HEK293 (cell line): ENCODE measurements around the gene HEPACAM.

ENCODE experiments used
- CTCF ChIA-PET: fragments of 350-600 bp; formaldehyde crosslinking; extraction: SDS; loops from one replicate; lab custom pipeline; 2021; ENCODE audit warnings: antibody characterized with exemption; lab: Yijun Ruan, JAX
- POLR2A ChIA-PET: fragments of 300-600 bp; formaldehyde crosslinking; extraction: SDS; loops from one replicate; lab custom pipeline; 2020; ENCODE audit warnings: antibody characterized with exemption, inconsistent platforms; lab: Yijun Ruan, JAX
- H3K27ac ChIP-seq: fragments of 200-500 bp; sonication (Bioruptor generic); 2 replicates; pipeline ENCODE4 v1.5.1; 2014; ENCODE audit warnings: low read depth, low read length, control low read depth, inconsistent platforms; ENCODE audit errors: extremely low read depth
- H3K36me3 ChIP-seq, 2 experiments: fragments of 200-500 bp in 1 of 2; sonication (Bioruptor generic) in 1 of 2; 1 replicate in 1 of 2; 2 replicates in 1 of 2; pipeline ENCODE4 v1.5.1; 2014 to 2017; ENCODE audit warnings: inconsistent platforms in 2 of 2, low read length in 2 of 2; ENCODE audit not compliant: control insufficient read depth in 2 of 2, insufficient read depth in 1 of 2
- H3K4me1 ChIP-seq: fragments of 200-500 bp; sonication (Bioruptor generic); 2 replicates; pipeline ENCODE4 v1.5.1; 2014; ENCODE audit warnings: mild to moderate bottlenecking, low read length, inconsistent platforms; ENCODE audit not compliant: control insufficient read depth, insufficient read depth
- H3K4me3 ChIP-seq: 2 replicates; pipeline ENCODE4 v1.5.1; 2011; ENCODE audit warnings: low read depth, mild to moderate bottlenecking, control low read depth, low read length, moderate library complexity
- H3K9me3 ChIP-seq: fragments of 200-500 bp; sonication (Bioruptor generic); 2 replicates; pipeline ENCODE4 v1.5.1; 2014; ENCODE audit warnings: low read depth, low read length, inconsistent platforms; ENCODE audit not compliant: control insufficient read depth, insufficient read depth
- IKZF3 ChIP-seq: fragments of 450-650 bp; IDR thresholded peaks from 2 replicates; pipeline ENCODE4 v1.5.0; 2018; ENCODE audit warnings: missing biosample characterization, mild to moderate bottlenecking, missing genetic modification characterization, moderate library complexity
- KLF1 ChIP-seq: fragments of 450-650 bp; formaldehyde crosslinking; IDR thresholded peaks from 2 replicates; pipeline ENCODE4 v1.5.1; 2016; ENCODE audit warnings: missing biosample characterization, missing genetic modification characterization
- PRDM1 ChIP-seq: fragments of 450-650 bp; formaldehyde crosslinking; IDR thresholded peaks from 2 replicates; pipeline ENCODE4; 2016; ENCODE audit warnings: missing biosample characterization, missing genetic modification characterization
- RBAK ChIP-seq: fragments of 450-650 bp; formaldehyde crosslinking; IDR thresholded peaks from 2 replicates; pipeline ENCODE4 v1.5.1; 2016; ENCODE audit warnings: missing biosample characterization, missing genetic modification characterization
- SCRT1 ChIP-seq: fragments of 450-650 bp; formaldehyde crosslinking; IDR thresholded peaks from 2 replicates; pipeline ENCODE4 v1.5.1; 2016; ENCODE audit warnings: missing biosample characterization, missing genetic modification characterization, borderline replicate concordance
- TRIM28 ChIP-seq: IDR thresholded peaks from 2 replicates; pipeline ENCODE4 v1.6.1; 2011; ENCODE audit warnings: low read length, control low read depth, borderline replicate concordance
- ZEB2 ChIP-seq: fragments of 450-650 bp; formaldehyde crosslinking; IDR thresholded peaks from 2 replicates; pipeline ENCODE4 v1.5.1; 2016; ENCODE audit warnings: missing biosample characterization, missing genetic modification characterization
- ZIC2 ChIP-seq: fragments of 450-650 bp; formaldehyde crosslinking; IDR thresholded peaks from 2 replicates; pipeline ENCODE4 v1.5.1; 2016; ENCODE audit warnings: missing biosample characterization, missing genetic modification characterization
- ZNF10 ChIP-seq: fragments of 450-650 bp; formaldehyde crosslinking; IDR thresholded peaks from 2 replicates; pipeline ENCODE4 v1.5.1; 2017; ENCODE audit warnings: missing biosample characterization, missing genetic modification characterization
- ZNF132 ChIP-seq: fragments of 450-650 bp; formaldehyde crosslinking; IDR thresholded peaks from 2 replicates; pipeline ENCODE4 v1.5.1; 2017; ENCODE audit warnings: missing biosample characterization, missing genetic modification characterization, borderline replicate concordance
- ZNF174 ChIP-seq: fragments of 450-650 bp; formaldehyde crosslinking; IDR thresholded peaks from 2 replicates; pipeline ENCODE4 v1.5.0; 2017; ENCODE audit warnings: missing biosample characterization, mild to moderate bottlenecking, missing genetic modification characterization
- ZNF24 ChIP-seq: fragments of 450-650 bp; formaldehyde crosslinking; IDR thresholded peaks from 2 replicates; pipeline ENCODE4 v1.5.1; 2016; ENCODE audit warnings: missing biosample characterization, missing genetic modification characterization
- ZNF248 ChIP-seq: fragments of 450-650 bp; formaldehyde crosslinking; IDR thresholded peaks from 2 replicates; pipeline ENCODE4 v1.5.1; 2017; ENCODE audit warnings: missing biosample characterization, missing genetic modification characterization
- ZNF501 ChIP-seq: fragments of 450-650 bp; formaldehyde crosslinking; IDR thresholded peaks from 2 replicates; pipeline ENCODE4 v1.5.1; 2016; ENCODE audit warnings: missing biosample characterization, missing genetic modification characterization
- ZNF521 ChIP-seq: fragments of 450-650 bp; formaldehyde crosslinking; IDR thresholded peaks from 2 replicates; pipeline ENCODE4 v1.5.1; 2017; ENCODE audit warnings: missing biosample characterization, mild to moderate bottlenecking, missing genetic modification characterization
- ZNF548 ChIP-seq: fragments of 450-650 bp; formaldehyde crosslinking; IDR thresholded peaks from 2 replicates; pipeline ENCODE4 v1.5.1; 2016; ENCODE audit warnings: missing biosample characterization, missing genetic modification characterization
- ZNF560 ChIP-seq: fragments of 450-650 bp; formaldehyde crosslinking; IDR thresholded peaks from 2 replicates; pipeline ENCODE4 v1.5.1; 2017; ENCODE audit warnings: missing biosample characterization, missing genetic modification characterization, borderline replicate concordance
- ZNF610 ChIP-seq: fragments of 450-650 bp; formaldehyde crosslinking; IDR thresholded peaks from 2 replicates; pipeline ENCODE4 v1.5.1; 2016; ENCODE audit warnings: missing biosample characterization, missing genetic modification characterization, borderline replicate concordance
- ZNF654 ChIP-seq: fragments of 450-650 bp; formaldehyde crosslinking; IDR thresholded peaks from 2 replicates; pipeline ENCODE4 v1.5.1; 2016; ENCODE audit warnings: low read depth, missing biosample characterization, missing genetic modification characterization
- ZNF768 ChIP-seq: fragments of 450-650 bp; formaldehyde crosslinking; IDR thresholded peaks from 2 replicates; pipeline ENCODE4 v1.5.1; 2018; ENCODE audit warnings: missing biosample characterization, mild to moderate bottlenecking, missing genetic modification characterization
- ZNF791 ChIP-seq: fragments of 450-650 bp; formaldehyde crosslinking; IDR thresholded peaks from 2 replicates; pipeline ENCODE4 v1.5.1; 2016; ENCODE audit warnings: missing biosample characterization, missing genetic modification characterization
- TF ChIP-seq, protein P1 (sequence below): fragments of 450-650 bp; formaldehyde crosslinking; IDR thresholded peaks from 2 replicates; pipeline ENCODE4 v1.5.1; 2017; ENCODE audit warnings: missing biosample characterization, missing genetic modification characterization
- TF ChIP-seq, protein P2 (sequence below): fragments of 450-650 bp; formaldehyde crosslinking; IDR thresholded peaks from 2 replicates; pipeline ENCODE4 v1.5.1; 2017; ENCODE audit warnings: missing biosample characterization, missing genetic modification characterization
- TF ChIP-seq, protein P3 (sequence below): fragments of 450-650 bp; formaldehyde crosslinking; IDR thresholded peaks from 2 replicates; pipeline ENCODE4 v1.5.1; 2017; ENCODE audit warnings: missing biosample characterization, missing genetic modification characterization
- TF ChIP-seq, protein P4 (sequence below): fragments of 450-650 bp; formaldehyde crosslinking; IDR thresholded peaks from 2 replicates; pipeline ENCODE4 v1.5.1; 2017; ENCODE audit warnings: missing biosample characterization, missing genetic modification characterization
- TF ChIP-seq, protein P5 (sequence below): fragments of 450-650 bp; formaldehyde crosslinking; IDR thresholded peaks from 2 replicates; pipeline ENCODE4 v1.5.1; 2016; ENCODE audit warnings: missing biosample characterization, missing genetic modification characterization

HEPACAM gene

DNA sequence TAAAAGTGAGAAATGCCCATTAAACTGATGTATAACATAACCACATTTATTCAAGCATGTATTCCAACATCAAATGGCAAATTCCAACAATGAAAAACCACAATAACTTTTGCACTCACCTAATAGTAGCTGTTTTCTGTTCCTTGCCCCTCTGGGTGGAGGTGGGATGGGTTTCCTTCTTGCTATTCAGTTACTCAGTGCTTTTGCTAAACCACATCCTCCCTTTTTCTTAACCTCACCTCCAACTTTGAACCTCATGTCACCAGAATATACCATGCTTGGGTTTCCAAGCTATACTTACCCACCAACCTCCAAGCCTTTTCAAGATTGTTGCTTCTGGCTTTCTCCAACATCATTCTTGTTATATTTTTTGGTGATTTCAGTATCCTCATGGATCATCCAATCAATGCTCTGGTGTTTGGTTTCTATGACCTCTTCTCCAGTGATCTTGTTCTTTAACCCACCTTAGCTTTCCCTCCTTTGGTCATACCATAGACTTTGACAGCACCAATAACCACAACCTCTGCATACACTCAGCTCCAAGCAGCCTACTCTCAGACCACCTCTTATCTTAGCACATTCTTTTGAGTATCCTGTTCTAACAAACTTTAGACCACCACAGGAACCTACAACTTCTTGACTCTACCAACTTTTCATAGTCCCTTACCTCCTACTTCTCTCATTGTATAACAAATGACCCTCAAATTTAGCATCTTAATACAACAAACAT, 14.9 kb upstream of the HEPACAM start:
- H3K4me1 ChIP-seq: no peaks in the 10 kb centered on the region; the same call in 1 of the 2 replicates
- no peak overlapping the region for H3K27ac ChIP-seq
- TF ChIP-seq, protein P1, sequence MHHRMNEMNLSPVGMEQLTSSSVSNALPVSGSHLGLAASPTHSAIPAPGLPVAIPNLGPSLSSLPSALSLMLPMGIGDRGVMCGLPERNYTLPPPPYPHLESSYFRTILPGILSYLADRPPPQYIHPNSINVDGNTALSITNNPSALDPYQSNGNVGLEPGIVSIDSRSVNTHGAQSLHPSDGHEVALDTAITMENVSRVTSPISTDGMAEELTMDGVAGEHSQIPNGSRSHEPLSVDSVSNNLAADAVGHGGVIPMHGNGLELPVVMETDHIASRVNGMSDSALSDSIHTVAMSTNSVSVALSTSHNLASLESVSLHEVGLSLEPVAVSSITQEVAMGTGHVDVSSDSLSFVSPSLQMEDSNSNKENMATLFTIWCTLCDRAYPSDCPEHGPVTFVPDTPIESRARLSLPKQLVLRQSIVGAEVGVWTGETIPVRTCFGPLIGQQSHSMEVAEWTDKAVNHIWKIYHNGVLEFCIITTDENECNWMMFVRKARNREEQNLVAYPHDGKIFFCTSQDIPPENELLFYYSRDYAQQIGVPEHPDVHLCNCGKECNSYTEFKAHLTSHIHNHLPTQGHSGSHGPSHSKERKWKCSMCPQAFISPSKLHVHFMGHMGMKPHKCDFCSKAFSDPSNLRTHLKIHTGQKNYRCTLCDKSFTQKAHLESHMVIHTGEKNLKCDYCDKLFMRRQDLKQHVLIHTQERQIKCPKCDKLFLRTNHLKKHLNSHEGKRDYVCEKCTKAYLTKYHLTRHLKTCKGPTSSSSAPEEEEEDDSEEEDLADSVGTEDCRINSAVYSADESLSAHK (tag by site-specific recombination): no peak
- TF ChIP-seq, protein P2, sequence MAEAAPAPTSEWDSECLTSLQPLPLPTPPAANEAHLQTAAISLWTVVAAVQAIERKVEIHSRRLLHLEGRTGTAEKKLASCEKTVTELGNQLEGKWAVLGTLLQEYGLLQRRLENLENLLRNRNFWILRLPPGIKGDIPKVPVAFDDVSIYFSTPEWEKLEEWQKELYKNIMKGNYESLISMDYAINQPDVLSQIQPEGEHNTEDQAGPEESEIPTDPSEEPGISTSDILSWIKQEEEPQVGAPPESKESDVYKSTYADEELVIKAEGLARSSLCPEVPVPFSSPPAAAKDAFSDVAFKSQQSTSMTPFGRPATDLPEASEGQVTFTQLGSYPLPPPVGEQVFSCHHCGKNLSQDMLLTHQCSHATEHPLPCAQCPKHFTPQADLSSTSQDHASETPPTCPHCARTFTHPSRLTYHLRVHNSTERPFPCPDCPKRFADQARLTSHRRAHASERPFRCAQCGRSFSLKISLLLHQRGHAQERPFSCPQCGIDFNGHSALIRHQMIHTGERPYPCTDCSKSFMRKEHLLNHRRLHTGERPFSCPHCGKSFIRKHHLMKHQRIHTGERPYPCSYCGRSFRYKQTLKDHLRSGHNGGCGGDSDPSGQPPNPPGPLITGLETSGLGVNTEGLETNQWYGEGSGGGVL (tag by site-specific recombination): no peak
- TF ChIP-seq ZEB2 (no peak), ZNF521 (tag by site-specific recombination) (no peak), ZNF791 (no peak), IKZF3 (tag by site-specific recombination) (no peak), ZNF560 (tag by site-specific recombination) (no peak), ZNF24 (tag by site-specific recombination) (no peak), RBAK (tag by site-specific recombination) (no peak), ZNF10 (tag by site-specific recombination) (no peak), TRIM28 (no peak), ZNF501 (tag by site-specific recombination) (no peak), PRDM1 (no peak), ZNF768 (tag by site-specific recombination) (no peak), ZNF610 (tag by site-specific recombination) (no peak)
- TF ChIP-seq, protein P3, sequence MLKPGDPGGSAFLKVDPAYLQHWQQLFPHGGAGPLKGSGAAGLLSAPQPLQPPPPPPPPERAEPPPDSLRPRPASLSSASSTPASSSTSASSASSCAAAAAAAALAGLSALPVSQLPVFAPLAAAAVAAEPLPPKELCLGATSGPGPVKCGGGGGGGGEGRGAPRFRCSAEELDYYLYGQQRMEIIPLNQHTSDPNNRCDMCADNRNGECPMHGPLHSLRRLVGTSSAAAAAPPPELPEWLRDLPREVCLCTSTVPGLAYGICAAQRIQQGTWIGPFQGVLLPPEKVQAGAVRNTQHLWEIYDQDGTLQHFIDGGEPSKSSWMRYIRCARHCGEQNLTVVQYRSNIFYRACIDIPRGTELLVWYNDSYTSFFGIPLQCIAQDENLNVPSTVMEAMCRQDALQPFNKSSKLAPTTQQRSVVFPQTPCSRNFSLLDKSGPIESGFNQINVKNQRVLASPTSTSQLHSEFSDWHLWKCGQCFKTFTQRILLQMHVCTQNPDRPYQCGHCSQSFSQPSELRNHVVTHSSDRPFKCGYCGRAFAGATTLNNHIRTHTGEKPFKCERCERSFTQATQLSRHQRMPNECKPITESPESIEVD (tag by site-specific recombination): no peak
- TF ChIP-seq, protein P4, sequence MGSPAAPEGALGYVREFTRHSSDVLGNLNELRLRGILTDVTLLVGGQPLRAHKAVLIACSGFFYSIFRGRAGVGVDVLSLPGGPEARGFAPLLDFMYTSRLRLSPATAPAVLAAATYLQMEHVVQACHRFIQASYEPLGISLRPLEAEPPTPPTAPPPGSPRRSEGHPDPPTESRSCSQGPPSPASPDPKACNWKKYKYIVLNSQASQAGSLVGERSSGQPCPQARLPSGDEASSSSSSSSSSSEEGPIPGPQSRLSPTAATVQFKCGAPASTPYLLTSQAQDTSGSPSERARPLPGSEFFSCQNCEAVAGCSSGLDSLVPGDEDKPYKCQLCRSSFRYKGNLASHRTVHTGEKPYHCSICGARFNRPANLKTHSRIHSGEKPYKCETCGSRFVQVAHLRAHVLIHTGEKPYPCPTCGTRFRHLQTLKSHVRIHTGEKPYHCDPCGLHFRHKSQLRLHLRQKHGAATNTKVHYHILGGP (tag by site-specific recombination): no peak
- ChIA-PET CTCF (interaction anchor here (0.5 kb wide), 1 partner anchor 190 kb away, joined by 5 read pairs; no protein-coding TSS in a partner anchor), POLR2A (no interaction called here)
- no peaks in the 10 kb centered on the region for H3K36me3 ChIP-seq
- no peak overlapping the region for H3K4me3 ChIP-seq
- H3K9me3 ChIP-seq: no peaks in the 10 kb centered on the region

DNA sequence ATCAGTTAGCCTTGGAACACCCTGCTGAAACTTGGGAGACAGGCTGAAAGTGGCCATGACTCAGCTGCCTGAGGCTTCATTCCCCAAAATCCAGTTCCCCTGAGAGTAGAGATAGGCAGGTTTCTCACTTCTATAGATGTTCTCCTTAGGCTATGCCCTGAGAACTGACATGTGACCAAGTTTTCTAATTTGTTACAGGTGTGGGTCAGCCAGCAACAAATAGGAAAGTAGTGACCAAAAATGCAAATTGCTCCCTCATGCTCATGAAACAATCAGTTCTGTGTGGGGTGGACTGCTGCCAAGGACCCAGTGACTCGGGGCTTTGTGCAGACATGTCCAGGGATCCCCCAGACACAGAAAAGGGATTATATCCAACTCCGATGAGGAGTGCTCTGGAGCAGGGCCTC, 10.9 kb upstream of the HEPACAM start:
- ChIA-PET CTCF (no interaction called here), POLR2A (no interaction called here)
- H3K36me3 ChIP-seq: no peaks in the 10 kb centered on the region
- H3K27ac ChIP-seq: no peak overlapping the region
- no peaks in the 10 kb centered on the region for H3K9me3 ChIP-seq
- H3K4me1 ChIP-seq: no peaks in the 10 kb centered on the region
- H3K4me3 ChIP-seq: no peak overlapping the region
- TF ChIP-seq SCRT1 (no peak), KLF1 (tag by site-specific recombination) (no peak), ZNF174 (tag by site-specific recombination) (no peak), ZNF654 (no peak), ZNF248 (tag by site-specific recombination) (no peak), ZIC2 (tag by site-specific recombination) (no peak), ZNF132 (tag by site-specific recombination) (no peak), ZNF548 (tag by site-specific recombination) (no peak)
- TF ChIP-seq, protein P5, sequence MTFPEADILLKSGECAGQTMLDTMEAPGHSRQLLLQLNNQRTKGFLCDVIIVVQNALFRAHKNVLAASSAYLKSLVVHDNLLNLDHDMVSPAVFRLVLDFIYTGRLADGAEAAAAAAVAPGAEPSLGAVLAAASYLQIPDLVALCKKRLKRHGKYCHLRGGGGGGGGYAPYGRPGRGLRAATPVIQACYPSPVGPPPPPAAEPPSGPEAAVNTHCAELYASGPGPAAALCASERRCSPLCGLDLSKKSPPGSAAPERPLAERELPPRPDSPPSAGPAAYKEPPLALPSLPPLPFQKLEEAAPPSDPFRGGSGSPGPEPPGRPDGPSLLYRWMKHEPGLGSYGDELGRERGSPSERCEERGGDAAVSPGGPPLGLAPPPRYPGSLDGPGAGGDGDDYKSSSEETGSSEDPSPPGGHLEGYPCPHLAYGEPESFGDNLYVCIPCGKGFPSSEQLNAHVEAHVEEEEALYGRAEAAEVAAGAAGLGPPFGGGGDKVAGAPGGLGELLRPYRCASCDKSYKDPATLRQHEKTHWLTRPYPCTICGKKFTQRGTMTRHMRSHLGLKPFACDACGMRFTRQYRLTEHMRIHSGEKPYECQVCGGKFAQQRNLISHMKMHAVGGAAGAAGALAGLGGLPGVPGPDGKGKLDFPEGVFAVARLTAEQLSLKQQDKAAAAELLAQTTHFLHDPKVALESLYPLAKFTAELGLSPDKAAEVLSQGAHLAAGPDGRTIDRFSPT (tag by site-specific recombination): no peak
